ENCODE results near the gene PBX2.

- TF ChIP-seq POLR2AphosphoS5 (IDR thresholded peaks at IDR 0.05; ENCODE audit: low read depth) (no peak), CTCF (IDR thresholded peaks at IDR 0.05; ENCODE audit: insufficient read depth, low read length) (no peak), GABPA (IDR thresholded peaks at IDR 0.05; ENCODE audit: low read depth) (no peak)
- TF ChIP-seq, protein P1, sequence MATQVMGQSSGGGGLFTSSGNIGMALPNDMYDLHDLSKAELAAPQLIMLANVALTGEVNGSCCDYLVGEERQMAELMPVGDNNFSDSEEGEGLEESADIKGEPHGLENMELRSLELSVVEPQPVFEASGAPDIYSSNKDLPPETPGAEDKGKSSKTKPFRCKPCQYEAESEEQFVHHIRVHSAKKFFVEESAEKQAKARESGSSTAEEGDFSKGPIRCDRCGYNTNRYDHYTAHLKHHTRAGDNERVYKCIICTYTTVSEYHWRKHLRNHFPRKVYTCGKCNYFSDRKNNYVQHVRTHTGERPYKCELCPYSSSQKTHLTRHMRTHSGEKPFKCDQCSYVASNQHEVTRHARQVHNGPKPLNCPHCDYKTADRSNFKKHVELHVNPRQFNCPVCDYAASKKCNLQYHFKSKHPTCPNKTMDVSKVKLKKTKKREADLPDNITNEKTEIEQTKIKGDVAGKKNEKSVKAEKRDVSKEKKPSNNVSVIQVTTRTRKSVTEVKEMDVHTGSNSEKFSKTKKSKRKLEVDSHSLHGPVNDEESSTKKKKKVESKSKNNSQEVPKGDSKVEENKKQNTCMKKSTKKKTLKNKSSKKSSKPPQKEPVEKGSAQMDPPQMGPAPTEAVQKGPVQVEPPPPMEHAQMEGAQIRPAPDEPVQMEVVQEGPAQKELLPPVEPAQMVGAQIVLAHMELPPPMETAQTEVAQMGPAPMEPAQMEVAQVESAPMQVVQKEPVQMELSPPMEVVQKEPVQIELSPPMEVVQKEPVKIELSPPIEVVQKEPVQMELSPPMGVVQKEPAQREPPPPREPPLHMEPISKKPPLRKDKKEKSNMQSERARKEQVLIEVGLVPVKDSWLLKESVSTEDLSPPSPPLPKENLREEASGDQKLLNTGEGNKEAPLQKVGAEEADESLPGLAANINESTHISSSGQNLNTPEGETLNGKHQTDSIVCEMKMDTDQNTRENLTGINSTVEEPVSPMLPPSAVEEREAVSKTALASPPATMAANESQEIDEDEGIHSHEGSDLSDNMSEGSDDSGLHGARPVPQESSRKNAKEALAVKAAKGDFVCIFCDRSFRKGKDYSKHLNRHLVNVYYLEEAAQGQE (IDR thresholded peaks at IDR 0.05; ENCODE audit: insufficient replicate concordance, low read depth) = no peak
Measured at GRCh38 chr6:32234934-32235333, 44.9 kb upstream of the PBX2 start.
